ENCODE results near the gene SLC22A2.

DNA sequence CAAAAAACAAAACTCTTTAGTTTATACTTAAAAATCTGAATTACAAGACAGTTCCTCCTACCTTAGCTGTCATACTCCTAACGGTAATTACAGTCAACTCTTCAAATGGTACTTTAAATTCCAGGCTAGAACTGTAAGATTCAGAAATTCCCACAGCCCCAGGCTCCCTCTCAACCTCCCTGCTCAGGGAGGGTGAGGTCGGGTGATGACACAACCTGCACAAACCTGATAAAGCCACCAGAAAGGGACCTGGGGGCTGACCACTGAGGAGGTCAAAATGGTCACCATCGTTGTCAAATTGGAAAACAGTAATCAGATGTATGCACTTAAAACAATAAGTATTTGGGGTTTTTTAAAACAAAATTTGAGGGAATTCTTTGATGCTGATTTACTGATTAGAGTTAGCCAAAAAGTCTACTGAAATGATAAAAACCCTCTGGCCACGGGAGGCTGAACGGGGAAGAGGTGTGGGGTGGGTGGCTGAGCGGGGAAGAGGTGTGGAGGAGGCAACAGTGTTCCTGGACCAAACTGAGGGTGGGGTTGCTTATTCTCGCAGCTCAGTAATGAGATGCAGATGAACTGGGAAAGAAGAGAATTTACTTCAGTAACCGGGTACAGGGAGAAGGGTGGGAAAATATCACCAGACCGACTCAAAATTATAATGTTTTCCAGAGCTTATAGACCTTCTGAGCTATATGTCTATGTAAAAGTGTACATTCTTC, 84.7 kb downstream of the SLC22A2 start:
- TF ChIP-seq, protein P1, sequence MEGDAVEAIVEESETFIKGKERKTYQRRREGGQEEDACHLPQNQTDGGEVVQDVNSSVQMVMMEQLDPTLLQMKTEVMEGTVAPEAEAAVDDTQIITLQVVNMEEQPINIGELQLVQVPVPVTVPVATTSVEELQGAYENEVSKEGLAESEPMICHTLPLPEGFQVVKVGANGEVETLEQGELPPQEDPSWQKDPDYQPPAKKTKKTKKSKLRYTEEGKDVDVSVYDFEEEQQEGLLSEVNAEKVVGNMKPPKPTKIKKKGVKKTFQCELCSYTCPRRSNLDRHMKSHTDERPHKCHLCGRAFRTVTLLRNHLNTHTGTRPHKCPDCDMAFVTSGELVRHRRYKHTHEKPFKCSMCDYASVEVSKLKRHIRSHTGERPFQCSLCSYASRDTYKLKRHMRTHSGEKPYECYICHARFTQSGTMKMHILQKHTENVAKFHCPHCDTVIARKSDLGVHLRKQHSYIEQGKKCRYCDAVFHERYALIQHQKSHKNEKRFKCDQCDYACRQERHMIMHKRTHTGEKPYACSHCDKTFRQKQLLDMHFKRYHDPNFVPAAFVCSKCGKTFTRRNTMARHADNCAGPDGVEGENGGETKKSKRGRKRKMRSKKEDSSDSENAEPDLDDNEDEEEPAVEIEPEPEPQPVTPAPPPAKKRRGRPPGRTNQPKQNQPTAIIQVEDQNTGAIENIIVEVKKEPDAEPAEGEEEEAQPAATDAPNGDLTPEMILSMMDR (IDR thresholded peaks at IDR 0.05): no peak
- TF ChIP-seq POLR2AphosphoS5 (IDR thresholded peaks at IDR 0.05): no peak
- no peak for TF ChIP-seq POLR2A (IDR thresholded peaks at IDR 0.05)
